Heart right ventricle (tissue), 16 donors: ENCODE data around the gene YIPF1. TPM values are rescaled to one million over a fixed set of nuclear protein-coding genes. Genes with fewer than 3 reads are reported as not detected.

Source experiments
- ATAC-seq, 8 donors: fragments of 200-7000 bp; cut with Tn5 transposase; one replicate each; pipeline ENCODE4 v1.9.1; 2020; ENCODE audit warnings: mild to moderate bottlenecking in 8 of 8, moderate library complexity in 8 of 8, moderate number of reproducible peaks in 1 of 8
- DNase-seq, 2 donors: peaks; one replicate each; pipeline ENCODE4 v3.0.0-alpha.2; 2020
- H3K27ac ChIP-seq, 10 donors: fragments of 200-600 bp; sonication (generic) in 2 of 10; one replicate each; pipeline versions ENCODE4 v1.5.0 to v1.8.0; 2020 to 2022; ENCODE audit warnings: mild to moderate bottlenecking in 3 of 10
- H3K27me3 ChIP-seq, 7 donors: fragments of 200-600 bp; one replicate each; pipeline ENCODE4 v1.8.0; 2021 to 2022; ENCODE audit warnings: mild to moderate bottlenecking in 2 of 7
- H3K36me3 ChIP-seq, 9 donors: fragments of 200-600 bp; sonication (generic) in 1 of 9; one replicate each; pipeline versions ENCODE4 v1.5.0 to v1.8.0; 2020 to 2022; ENCODE audit warnings: mild to moderate bottlenecking in 2 of 9
- H3K4me1 ChIP-seq, 9 donors: fragments of 200-600 bp; sonication (generic) in 1 of 9; one replicate each; pipeline versions ENCODE4 v1.5.0 to v1.8.0; 2020 to 2022; ENCODE audit warnings: mild to moderate bottlenecking in 4 of 9
- H3K4me3 ChIP-seq, 10 donors: fragments of 200-600 bp; sonication (generic) in 2 of 10; one replicate each; pipeline versions ENCODE4 v1.5.0 to v1.8.0; 2020 to 2022; ENCODE audit warnings: mild to moderate bottlenecking in 7 of 10, moderate library complexity in 2 of 10
- H3K9me3 ChIP-seq, 11 donors: fragments of 200-600 bp in 10 of 11; sonication (generic) in 2 of 11; one replicate each; pipeline versions ENCODE4 v1.5.0 to v1.8.0; 2013 to 2022; ENCODE audit warnings: mild to moderate bottlenecking in 2 of 11, control low read depth in 1 of 11, moderate library complexity in 1 of 11
- WGBS, 2 donors: extraction: QIAGEN DNeasy Blood & Tissue Kit; methylation state at CpG; one replicate each; pipeline ENCODE4 v1.1.7; 2013; ENCODE audit warnings: inconsistent platforms in 1 of 2; 5-methylcytosine and 5-hydroxymethylcytosine counted together
- intact Hi-C, 10 donors: fragments of 100-400 bp; cut with DNase I; formaldehyde crosslinking; loops; one replicate each; pipeline versions ENCODE4 v1.11.1 to v1.14.2; 2022
- polyA plus RNA-seq, 2 donors: library from polyadenylated mRNA; stranded (reverse); fragments of 200-250 nt; gene quantifications; one replicate each; pipeline ENCODE4 v1.2.3, GENCODE V29; 2013
- total RNA-seq, 10 donors: library from RNA; stranded (reverse); fragmentation: NEBNext Ultra II Directional in 3 of 10; extraction: Animal tissue kit (Norgen Biotek cat#: 25700) in 3 of 10; gene quantifications; one replicate each; pipeline versions ENCODE4 v1.2.1 to v1.2.4, GENCODE V29; 2021 to 2023
- TF ChIP-seq, protein P1 (sequence below), 9 donors: fragments of 200-600 bp; sonication (generic) in 2 of 9; IDR thresholded peaks; one replicate each; pipeline versions ENCODE4 v1.5.0 to v1.8.0; 2021 to 2022; ENCODE audit warnings: antibody characterized with exemption in 9 of 9, mild to moderate bottlenecking in 5 of 9, moderate library complexity in 1 of 9
- donor health status: Arrhythmogenic right ventricular cardiomyopathy.
- donor health status: ischemic (EF 13 %, LVEDD 7.1; RV severe dilation, severe dysfunction).
- donor health status: healthy with polysubstance abuse.
- donor health status: DM: no; HTN: yes; CAD: no.
- donor health status: DM: no; HTN: no; CAD: no.
- donor health status: ischemic (EF 25% LVEDD 6.9; RV normal size, moderate dysfunction).
- donor health status: ischemic (EF 25% LVEDD 5.7; RV mildly dilated, moderate dysfunction).
- donor health status: healthy.
- donor health status: DM: yes; HTN: yes; CAD: no.
- donor health status: Ischemic cardiomyopathy.
- donor health status: ischemic (EF 35%, LVEDD 5.7; RV mildly dilated, moderate dysfunction).
- donor health status: nonischemic (EF 11% LVEDD 7.7; RV severe dilation, severe dysfunction).
- donor health status: DM: yes; HTN: yes; CAD: no.
- donor health status: PGD.
- donor health status: ischemic (EF 29% LVEDD 5.4; RV normal size, mild dysfunction).
- donor health status: nonischemic (EF 23%, LVEDD 6.1; RV moderate dilation, normal function).

Gene YIPF1
- total and polyA plus RNA-seq, 12 donors = 9.6 to 22.1 (median 13.2) TPM

DNA sequence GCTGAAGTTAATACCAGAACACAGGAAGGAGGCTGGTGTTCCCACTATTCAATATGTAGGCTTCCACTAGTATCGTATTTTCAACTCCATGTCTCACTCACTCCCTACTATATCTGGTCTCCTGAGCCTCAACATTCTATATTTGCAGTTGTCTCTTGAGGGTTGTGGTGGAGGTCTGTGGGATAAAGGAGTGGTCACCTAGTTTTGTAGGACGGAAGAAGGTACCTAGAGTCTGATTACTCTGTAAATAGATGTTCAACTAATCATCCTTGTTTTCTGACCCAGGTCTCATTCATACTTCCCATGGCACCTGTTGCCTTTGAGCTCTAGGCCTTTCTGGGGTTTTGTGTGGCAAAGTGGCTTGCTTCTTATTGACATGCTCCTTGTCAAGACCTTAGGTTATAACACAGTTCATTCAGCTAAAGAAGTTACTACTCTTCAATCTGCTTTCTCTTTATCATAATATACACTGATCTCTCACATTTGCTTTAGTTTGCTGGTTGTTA is 37.8 kb upstream of the YIPF1 start:
- H3K4me1 ChIP-seq = no peaks in the 10 kb centered on the region
- no peak for DNase-seq
- intact Hi-C loops = no loop called here
- peaks cover 0 to 8% (median 5%) of the 10 kb centered on the region in 11 donors for H3K9me3 ChIP-seq
- H3K27ac ChIP-seq = no peak overlapping the region
- peaks cover 0 to 79% (median 9%) of the 10 kb centered on the region in 9 donors for H3K36me3 ChIP-seq
- no peak for ATAC-seq
- no peaks in the 10 kb centered on the region for H3K27me3 ChIP-seq
- TF ChIP-seq, protein P1, sequence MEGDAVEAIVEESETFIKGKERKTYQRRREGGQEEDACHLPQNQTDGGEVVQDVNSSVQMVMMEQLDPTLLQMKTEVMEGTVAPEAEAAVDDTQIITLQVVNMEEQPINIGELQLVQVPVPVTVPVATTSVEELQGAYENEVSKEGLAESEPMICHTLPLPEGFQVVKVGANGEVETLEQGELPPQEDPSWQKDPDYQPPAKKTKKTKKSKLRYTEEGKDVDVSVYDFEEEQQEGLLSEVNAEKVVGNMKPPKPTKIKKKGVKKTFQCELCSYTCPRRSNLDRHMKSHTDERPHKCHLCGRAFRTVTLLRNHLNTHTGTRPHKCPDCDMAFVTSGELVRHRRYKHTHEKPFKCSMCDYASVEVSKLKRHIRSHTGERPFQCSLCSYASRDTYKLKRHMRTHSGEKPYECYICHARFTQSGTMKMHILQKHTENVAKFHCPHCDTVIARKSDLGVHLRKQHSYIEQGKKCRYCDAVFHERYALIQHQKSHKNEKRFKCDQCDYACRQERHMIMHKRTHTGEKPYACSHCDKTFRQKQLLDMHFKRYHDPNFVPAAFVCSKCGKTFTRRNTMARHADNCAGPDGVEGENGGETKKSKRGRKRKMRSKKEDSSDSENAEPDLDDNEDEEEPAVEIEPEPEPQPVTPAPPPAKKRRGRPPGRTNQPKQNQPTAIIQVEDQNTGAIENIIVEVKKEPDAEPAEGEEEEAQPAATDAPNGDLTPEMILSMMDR (IDR thresholded peaks at IDR 0.05) = no peak
- H3K4me3 ChIP-seq = no peak overlapping the region
- WGBS, 2 donors = 95 to 99% methylated on average over 2 of the region's 2 CpGs

DNA sequence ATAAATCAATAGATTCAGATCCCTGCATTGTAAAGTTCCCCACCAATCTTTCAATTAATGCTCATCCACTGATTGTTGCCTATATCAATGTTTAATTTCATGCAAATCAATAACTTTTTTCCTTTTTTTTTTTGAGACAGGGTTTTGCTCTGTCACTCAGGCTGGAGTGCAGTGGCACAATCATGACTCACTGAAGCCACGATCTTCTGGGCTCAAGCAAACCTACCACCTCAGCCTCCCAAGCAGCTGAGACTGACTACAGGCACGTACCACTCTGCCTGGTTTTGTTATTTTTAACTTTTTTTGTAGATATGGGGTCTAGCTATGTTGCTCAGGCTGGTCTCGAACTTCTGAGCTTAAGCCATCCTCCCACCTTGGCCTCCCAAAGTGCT is 30.1 kb upstream of the YIPF1 start:
- Histone ChIP-seq H3K27me3 (no peaks in the 10 kb centered on the region), H3K27ac (no peak overlapping the region), H3K36me3 (peaks cover 0 to 88% (median 16%) of the 10 kb centered on the region in 9 donors), H3K9me3 (no peaks in the 10 kb centered on the region), H3K4me3 (no peak overlapping the region), H3K4me1 (no peaks in the 10 kb centered on the region)
- intact Hi-C loops = no loop called here
- ATAC-seq (no peak), DNase-seq (no peak)
- WGBS, 2 donors = 96 to 99% methylated on average over 3 of the region's 3 CpGs
- TF ChIP-seq, protein P1 (IDR thresholded peaks at IDR 0.05) = no peak

DNA sequence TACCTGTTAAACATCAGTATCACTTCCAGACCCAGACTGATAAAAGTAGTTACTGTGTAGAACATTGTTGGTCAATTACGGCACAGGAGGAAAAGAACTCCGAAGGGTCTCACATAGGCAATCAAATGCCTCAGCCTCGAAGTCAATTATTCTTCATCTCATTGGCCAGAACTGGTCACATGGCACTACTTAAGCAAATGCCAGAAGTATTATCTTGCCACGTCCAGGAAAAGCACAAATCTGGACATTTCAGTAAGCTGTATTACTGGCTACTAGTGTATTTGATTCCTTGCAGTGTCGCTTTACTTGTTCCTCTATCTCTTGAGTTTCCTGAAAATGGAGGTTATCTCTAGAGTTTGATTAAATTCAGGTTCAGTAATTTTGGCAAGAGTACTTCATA is 28.7 kb upstream of the YIPF1 start:
- TF ChIP-seq, protein P1 (IDR thresholded peaks at IDR 0.05) = no peak
- DNase-seq = no peak
- Histone ChIP-seq H3K4me3 (no peak overlapping the region), H3K27ac (no peak overlapping the region), H3K4me1 (no peaks in the 10 kb centered on the region), H3K27me3 (no peaks in the 10 kb centered on the region), H3K36me3 (peaks cover 0 to 79% (median 16%) of the 10 kb centered on the region in 9 donors), H3K9me3 (no peaks in the 10 kb centered on the region)
- intact Hi-C loops = no loop called here
- no peak for ATAC-seq
- 70 to 72% methylated on average over 5 of the region's 5 CpGs for WGBS, 2 donors

DNA sequence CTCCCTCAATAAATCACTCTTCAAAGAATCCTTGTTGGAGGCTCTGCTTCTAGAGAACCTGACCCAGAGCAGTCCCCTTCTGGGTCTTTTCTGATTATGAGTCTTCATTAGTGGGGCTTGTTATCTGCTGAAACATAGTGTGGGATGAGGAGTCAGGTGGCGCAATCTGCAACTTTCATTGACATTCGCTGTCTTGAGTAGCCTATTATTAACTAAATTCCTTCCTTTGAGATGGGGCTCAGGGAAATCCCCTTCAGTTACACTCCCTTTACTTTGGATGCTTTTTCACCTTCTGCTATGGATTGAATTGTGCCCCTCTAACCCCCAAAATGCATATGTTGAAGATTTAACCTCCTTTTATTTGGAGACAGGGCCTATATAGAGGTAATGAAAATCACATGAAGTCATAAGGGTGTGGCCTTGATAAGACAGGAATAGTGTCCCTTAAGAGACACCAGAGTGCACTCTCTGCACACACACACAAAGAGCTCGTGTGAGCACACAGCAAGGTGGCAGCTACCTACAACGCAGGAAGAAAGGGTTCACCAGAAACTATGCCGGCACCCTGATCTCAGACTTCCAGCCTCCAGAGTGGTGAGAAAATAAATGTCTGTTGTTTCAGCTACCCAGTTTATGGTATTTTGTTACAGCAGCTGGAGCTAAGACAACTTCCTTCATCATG is 23.9 kb upstream of the YIPF1 start:
- Histone ChIP-seq H3K36me3 (peaks cover 0 to 51% (median 6%) of the 10 kb centered on the region in 9 donors), H3K4me1 (no peaks in the 10 kb centered on the region), H3K9me3 (no peaks in the 10 kb centered on the region), H3K27ac (no peak overlapping the region), H3K27me3 (no peaks in the 10 kb centered on the region), H3K4me3 (no peak overlapping the region)
- ATAC-seq = no peak
- WGBS, 2 donors = 75 to 81% methylated on average over 5 of the region's 5 CpGs
- intact Hi-C loops = no loop called here
- TF ChIP-seq, protein P1 (IDR thresholded peaks at IDR 0.05) = no peak
- DNase-seq = no peak
